Sigmoid colon (tissue), 4 donors: Measurements from ENCODE around the gene PTBP3.

Experiments used
- CTCF ChIP-seq, 4 experiments: fragments of 450-650 bp in 3 of 4; fragments of 200-600 bp in 1 of 4; IDR thresholded peaks; one replicate each; pipeline ENCODE4 v1.5.1; 2016 to 2019; ENCODE audit warnings: antibody characterized with exemption in 4 of 4, mild to moderate bottlenecking in 3 of 4, moderate library complexity in 2 of 4
- EP300 ChIP-seq, 4 donors: sonication (generic); formaldehyde crosslinking; IDR thresholded peaks; one replicate each; pipeline ENCODE4 v1.6.1; 2017; ENCODE audit warnings: antibody characterized with exemption in 4 of 4

- no peak for TF ChIP-seq CTCF (IDR thresholded peaks at IDR 0.05)
- TF ChIP-seq EP300 (IDR thresholded peaks at IDR 0.05), result no peak
Measured at GRCh38 chr9:112299514-112299913, 33.9 kb downstream of the PTBP3 start.
